Cerebellar nuclear complex (tissue), 1 donor: Measurements from ENCODE around the gene PURB.
"Not testable (repeated sequence)": the region's sequence is repeated elsewhere in the genome, so short reads cannot be mapped to it uniquely, and the experiment has no call there.

ENCODE experiments used
- DNase-seq, 2 experiments: peaks; one replicate each; lab custom pipeline; 2025; lab: John Stamatoyannopoulos, UW

PURB gene

GRCh38 chr7:44853391-44853790, 31.9 kb downstream of the PURB start:
- no peak for DNase-seq

GRCh38 chr7:44852590-44852989, 32.7 kb downstream of the PURB start:
- no peak for DNase-seq

GRCh38 chr7:44849885-44850544, 35.3 kb downstream of the PURB start:
- DNase-seq, result no peak

- DNase-seq, result no peak
Measured at GRCh38 chr7:44849259-44849884, 36.0 kb downstream of the PURB start.

GRCh38 chr7:44847920-44848634, 37.3 kb downstream of the PURB start, which contains the start of gene H2AZ2:
TSS of gene H2AZ2 (minus strand) at chr7:44848087. CDS start at chr7:44847971, 116 bp downstream.
- peak; percentile 97 for DNase-seq

GRCh38 chr7:44847509-44847919, 37.8 kb downstream of the PURB start:
- peak in 1 of 2 experiments; percentile 64 for DNase-seq

GRCh38 chr7:44846816-44847508, 38.4 kb downstream of the PURB start:
- no peak for DNase-seq

- DNase-seq, result not testable (repeated sequence)
Measured at GRCh38 chr7:44846390-44846789, 38.9 kb downstream of the PURB start.

- no peak for DNase-seq
Measured at GRCh38 chr7:44845451-44845850, 39.9 kb downstream of the PURB start.

GRCh38 chr7:44843440-44843839, 41.9 kb downstream of the PURB start:
- not testable (repeated sequence) for DNase-seq

- DNase-seq, result not testable (repeated sequence)
Measured at GRCh38 chr7:44842675-44843074, 42.7 kb downstream of the PURB start.

GRCh38 chr7:44838751-44839150, 46.6 kb downstream of the PURB start:
- DNase-seq, result no peak

GRCh38 chr7:44827567-44827966, 57.8 kb downstream of the PURB start:
- DNase-seq, result no peak
